PC-3 (cell line): Measurements from ENCODE around the gene MCRIP1. TPM values are rescaled to one million over a fixed set of nuclear protein-coding genes. Genes with fewer than 3 reads are reported as not detected.

Source experiments
- ATAC-seq: fragments of 200-7000 bp; cut with Tn5 transposase; 2 replicates; pipeline ENCODE4 v1.9.1; 2020; ENCODE audit warnings: mild to moderate bottlenecking, moderate library complexity
- BruUV-seq: library from RNA; stranded (reverse); fragments of 400-500 nt; replicated peaks from 2 replicates; lab custom pipeline; 2021; lab: Mats Ljungman, UMichigan
- CTCF ChIA-PET: fragments of 300-600 bp; sonication (Branson Sonifier 250); formaldehyde crosslinking; loops from one replicate; lab custom pipeline; 2022; ENCODE audit warnings: antibody characterized with exemption; lab: Charles Lee
- POLR2A ChIA-PET: fragments of 300-600 bp; sonication (Branson Sonifier 250); formaldehyde crosslinking; loops from one replicate; lab custom pipeline; 2022; ENCODE audit warnings: antibody characterized with exemption; ENCODE audit not compliant: unreplicated experiment; lab: Charles Lee
- DNase-seq: peaks from one replicate; pipeline ENCODE4 v3.0.0-alpha.2; 2015
- H2AFZ ChIP-seq: fragments of 300-600 bp; sonication (generic); 2 replicates; pipeline ENCODE4 v1.6.0; 2016; ENCODE audit warnings: antibody characterized with exemption, low read length
- H3F3A ChIP-seq: fragments of 300-600 bp; sonication (generic); one replicate; pipeline ENCODE4 v1.6.0; 2017; ENCODE audit warnings: antibody characterized with exemption, low read length, control low read depth, mild to moderate bottlenecking; ENCODE audit not compliant: unreplicated experiment
- H3K27ac ChIP-seq: fragments of 300-600 bp; sonication (generic); 2 replicates; pipeline ENCODE4 v1.5.1; 2016; ENCODE audit warnings: mild to moderate bottlenecking, low read length
- H3K27me3 ChIP-seq: fragments of 300-600 bp; sonication (generic); 2 replicates; pipeline ENCODE4 v1.6.1; 2016; ENCODE audit warnings: low read length, mixed read lengths
- H3K36me3 ChIP-seq: fragments of 300-600 bp; sonication (generic); 2 replicates; pipeline ENCODE4 v1.6.1; 2016; ENCODE audit warnings: low read depth, mixed run types, low read length, mixed read lengths
- H3K4me1 ChIP-seq: fragments of 300-600 bp; sonication (generic); 2 replicates; pipeline ENCODE4 v1.5.1; 2016; ENCODE audit warnings: low read length; ENCODE audit not compliant: insufficient read depth
- H3K4me2 ChIP-seq: fragments of 300-600 bp; sonication (generic); 2 replicates; pipeline ENCODE4 v1.6.0; 2016; ENCODE audit warnings: low read length
- H3K4me3 ChIP-seq: fragments of 300-600 bp; sonication (generic); 2 replicates; pipeline ENCODE4 v1.5.1; 2016; ENCODE audit warnings: mild to moderate bottlenecking, low read length, mixed read lengths
- H3K79me2 ChIP-seq: fragments of 300-600 bp; sonication (generic); 2 replicates; pipeline ENCODE4 v1.6.1; 2017; ENCODE audit warnings: low read length, mixed read lengths
- H3K9ac ChIP-seq: fragments of 300-600 bp; sonication (generic); 2 replicates; pipeline ENCODE4 v1.6.0; 2016; ENCODE audit warnings: mild to moderate bottlenecking, low read length
- H3K9me2 ChIP-seq: fragments of 300-600 bp; sonication (generic); replicated peaks from 2 replicates; pipeline ENCODE4 v1.6.1; 2016; ENCODE audit warnings: mixed run types, low read length, mixed read lengths
- H3K9me3 ChIP-seq: fragments of 300-600 bp; sonication (generic); 2 replicates; pipeline ENCODE4 v1.6.1; 2016; ENCODE audit warnings: low read length, mixed read lengths
- H4K20me1 ChIP-seq: fragments of 300-600 bp; sonication (generic); 2 replicates; pipeline ENCODE4 v1.6.1; 2016; ENCODE audit warnings: low read length, mixed read lengths
- EZH2 ChIP-seq: fragments of 300-600 bp; sonication (generic); IDR thresholded peaks from one replicate; pipeline ENCODE4 v1.6.1; 2017; ENCODE audit warnings: antibody characterized with exemption, mild to moderate bottlenecking, low read length; ENCODE audit not compliant: unreplicated experiment
- EZH2phosphoT487 ChIP-seq: fragments of 300-600 bp; sonication (generic); IDR thresholded peaks from 2 replicates; pipeline ENCODE4 v1.6.1; 2018; ENCODE audit warnings: mild to moderate bottlenecking, antibody characterized with exemption, low read length, borderline replicate concordance
- intact Hi-C: fragments of 100-400 bp; cut with micrococcal nuclease; formaldehyde crosslinking; loops from 2 replicates; pipeline ENCODE4 v1.9.0; 2023
- total RNA-seq: library from RNA; depleted of rRNA; stranded (reverse); fragments of >200 nt; gene quantifications from 2 replicates; pipeline ENCODE4 v1.2.3, GENCODE V29; 2014
- TF ChIP-seq, protein P1 (sequence below): fragments of 300-600 bp; sonication (generic); conservative IDR thresholded peaks from 2 replicates; pipeline ENCODE4 v1.5.1; 2017; ENCODE audit warnings: antibody characterized with exemption, low read depth, mild to moderate bottlenecking, low read length

MCRIP1 gene
- total RNA-seq, 1 experiment from 2014 or later: 90.9 TPM

DNA sequence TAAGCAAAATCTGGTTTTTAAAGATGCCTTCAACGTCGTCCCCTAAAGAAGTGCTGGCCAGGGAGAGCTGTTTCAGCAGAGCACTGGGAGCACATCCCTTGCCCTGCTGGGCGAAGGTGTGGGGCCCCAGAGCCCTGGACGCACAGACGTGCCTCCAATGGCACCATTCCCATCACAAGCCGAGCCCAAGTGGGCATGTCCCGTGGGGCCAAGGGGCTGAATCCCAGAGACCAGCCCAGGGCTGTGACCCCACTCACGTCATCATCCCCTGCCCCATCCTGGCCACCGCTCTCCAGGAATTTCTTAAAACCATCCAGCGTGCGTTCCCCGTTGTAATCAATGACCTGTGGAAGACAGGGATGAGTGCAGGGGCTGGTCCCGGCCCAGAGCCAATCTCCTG, 11.8 kb upstream of the MCRIP1 start:
- no peak for ATAC-seq
- H4K20me1 ChIP-seq: no peaks in the 10 kb centered on the region
- CTCF ChIA-PET: no interaction called here
- peaks cover 45% of the 10 kb centered on the region for H3K36me3 ChIP-seq
- H2AFZ ChIP-seq: no peak overlapping the region
- H3K4me1 ChIP-seq: no peaks in the 10 kb centered on the region
- DNase-seq: no peak
- POLR2A ChIA-PET: no interaction called here
- no peak overlapping the region for H3K4me3 ChIP-seq
- no peaks in the 10 kb centered on the region for H3K9me3 ChIP-seq
- H3K4me2 ChIP-seq: no peak overlapping the region
- no peaks in the 10 kb centered on the region for H3K9me2 ChIP-seq
- TF ChIP-seq EZH2 (no peak), EZH2phosphoT487 (no peak)
- TF ChIP-seq, protein P1, sequence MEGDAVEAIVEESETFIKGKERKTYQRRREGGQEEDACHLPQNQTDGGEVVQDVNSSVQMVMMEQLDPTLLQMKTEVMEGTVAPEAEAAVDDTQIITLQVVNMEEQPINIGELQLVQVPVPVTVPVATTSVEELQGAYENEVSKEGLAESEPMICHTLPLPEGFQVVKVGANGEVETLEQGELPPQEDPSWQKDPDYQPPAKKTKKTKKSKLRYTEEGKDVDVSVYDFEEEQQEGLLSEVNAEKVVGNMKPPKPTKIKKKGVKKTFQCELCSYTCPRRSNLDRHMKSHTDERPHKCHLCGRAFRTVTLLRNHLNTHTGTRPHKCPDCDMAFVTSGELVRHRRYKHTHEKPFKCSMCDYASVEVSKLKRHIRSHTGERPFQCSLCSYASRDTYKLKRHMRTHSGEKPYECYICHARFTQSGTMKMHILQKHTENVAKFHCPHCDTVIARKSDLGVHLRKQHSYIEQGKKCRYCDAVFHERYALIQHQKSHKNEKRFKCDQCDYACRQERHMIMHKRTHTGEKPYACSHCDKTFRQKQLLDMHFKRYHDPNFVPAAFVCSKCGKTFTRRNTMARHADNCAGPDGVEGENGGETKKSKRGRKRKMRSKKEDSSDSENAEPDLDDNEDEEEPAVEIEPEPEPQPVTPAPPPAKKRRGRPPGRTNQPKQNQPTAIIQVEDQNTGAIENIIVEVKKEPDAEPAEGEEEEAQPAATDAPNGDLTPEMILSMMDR: no peak
- intact Hi-C loops: no loop called here
- no peak overlapping the region for H3K27ac ChIP-seq
- no peaks in the 10 kb centered on the region for H3K79me2 ChIP-seq
- no peaks in the 10 kb centered on the region for H3F3A ChIP-seq
- no peak overlapping the region for H3K9ac ChIP-seq
- BruUV-seq: no TSS peak
- H3K27me3 ChIP-seq: no peaks in the 10 kb centered on the region

DNA sequence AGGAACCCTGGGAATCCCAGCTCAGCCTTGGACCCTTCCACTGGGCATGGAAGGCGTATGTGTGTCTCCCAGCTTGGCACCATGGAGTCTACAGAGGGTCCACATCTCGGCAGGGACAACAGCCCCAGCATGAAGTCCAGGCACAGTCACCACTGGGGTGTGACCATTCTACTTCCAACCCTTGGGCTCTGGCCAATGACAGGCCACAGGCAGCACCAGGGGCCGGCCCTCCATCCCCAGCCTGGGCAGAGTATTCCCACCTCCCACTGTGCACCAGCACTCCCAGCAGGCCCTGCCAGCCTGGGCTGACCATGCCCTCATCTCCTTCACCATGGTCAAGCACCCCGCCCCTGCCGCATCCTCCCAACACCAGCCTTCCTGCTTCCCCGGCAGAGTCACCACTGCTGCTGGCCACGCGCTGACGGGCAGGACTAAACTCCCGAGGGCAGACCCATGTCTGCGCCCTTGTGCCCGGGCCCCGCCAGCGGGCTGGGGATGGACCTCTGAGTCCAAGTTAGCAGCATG, 11.3 kb upstream of the MCRIP1 start:
- CTCF ChIA-PET: no interaction called here
- H3K36me3 ChIP-seq: peaks cover 45% of the 10 kb centered on the region
- no peak for TF ChIP-seq EZH2phosphoT487
- no peaks in the 10 kb centered on the region for H3K27me3 ChIP-seq
- no peak overlapping the region for H2AFZ ChIP-seq
- H3K4me1 ChIP-seq: no peaks in the 10 kb centered on the region
- H3K27ac ChIP-seq: no peak overlapping the region
- POLR2A ChIA-PET: no interaction called here
- peak; percentile 10 for ATAC-seq
- no peaks in the 10 kb centered on the region for H3K9me2 ChIP-seq
- no peak overlapping the region for H3K4me3 ChIP-seq
- H3K79me2 ChIP-seq: no peaks in the 10 kb centered on the region
- H3F3A ChIP-seq: no peaks in the 10 kb centered on the region
- intact Hi-C loops: no loop called here
- no peak overlapping the region for H3K9ac ChIP-seq
- DNase-seq: no peak
- no peak overlapping the region for H3K4me2 ChIP-seq
- no TSS peak for BruUV-seq
- no peaks in the 10 kb centered on the region for H3K9me3 ChIP-seq
- H4K20me1 ChIP-seq: no peaks in the 10 kb centered on the region

DNA sequence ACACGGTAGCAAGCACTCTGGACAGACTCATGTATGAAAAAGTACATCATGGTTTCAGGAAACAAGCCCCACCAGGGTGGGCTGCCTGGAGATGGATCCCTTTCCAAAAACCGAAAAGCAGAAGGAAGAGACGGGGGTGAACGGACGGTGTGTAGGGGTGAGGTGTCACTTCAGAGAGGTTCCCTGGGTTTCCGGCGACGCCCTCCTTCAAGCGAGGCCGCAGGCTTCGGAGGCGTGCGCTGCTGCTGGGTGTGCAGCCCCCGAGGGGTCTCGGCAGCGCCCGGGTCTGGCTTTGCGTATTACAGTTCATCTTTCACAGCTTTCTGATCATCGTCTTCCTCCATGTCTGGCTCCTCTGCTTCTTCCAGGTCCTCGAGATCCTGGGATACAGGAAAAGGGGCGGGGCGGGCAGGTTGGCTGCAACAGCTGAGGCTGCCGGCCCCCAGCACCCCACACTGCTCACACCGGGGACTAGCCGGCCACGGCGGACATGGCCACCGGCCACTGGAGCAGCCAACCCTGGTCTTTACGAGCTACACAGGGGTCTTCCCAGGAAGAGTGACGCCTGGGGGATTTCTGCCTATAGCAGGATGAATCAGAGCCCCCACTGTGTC, 10.7 kb upstream of the MCRIP1 start:
- H3K9me3 ChIP-seq: no peaks in the 10 kb centered on the region
- H3K9ac ChIP-seq: no peak overlapping the region
- no peaks in the 10 kb centered on the region for H3K79me2 ChIP-seq
- H3K36me3 ChIP-seq: peaks cover 45% of the 10 kb centered on the region
- ChIA-PET CTCF (no interaction called here), POLR2A (no interaction called here)
- no peaks in the 10 kb centered on the region for H4K20me1 ChIP-seq
- ATAC-seq (no peak), DNase-seq (no peak)
- BruUV-seq: no TSS peak
- intact Hi-C loops: no loop called here
- H3K4me2 ChIP-seq: no peak overlapping the region
- H3K27me3 ChIP-seq: no peaks in the 10 kb centered on the region
- H3K4me3 ChIP-seq: no peak overlapping the region
- no peak overlapping the region for H2AFZ ChIP-seq
- H3K27ac ChIP-seq: no peak overlapping the region
- H3K9me2 ChIP-seq: no peaks in the 10 kb centered on the region
- H3F3A ChIP-seq: no peaks in the 10 kb centered on the region
- no peaks in the 10 kb centered on the region for H3K4me1 ChIP-seq
- no peak for TF ChIP-seq EZH2
- TF ChIP-seq, protein P1: no peak
- no peak for TF ChIP-seq EZH2phosphoT487
